MV-4-11 (cell line): ENCODE measurements around the gene SFXN1.
"Not testable (repeated sequence)": the region's sequence is repeated elsewhere in the genome, so short reads cannot be mapped to it uniquely, and the experiment has no call there.

Experiments
- DNase-seq: peaks from one replicate; lab custom pipeline; 2025; lab: John Stamatoyannopoulos, UW

Gene SFXN1

DNA sequence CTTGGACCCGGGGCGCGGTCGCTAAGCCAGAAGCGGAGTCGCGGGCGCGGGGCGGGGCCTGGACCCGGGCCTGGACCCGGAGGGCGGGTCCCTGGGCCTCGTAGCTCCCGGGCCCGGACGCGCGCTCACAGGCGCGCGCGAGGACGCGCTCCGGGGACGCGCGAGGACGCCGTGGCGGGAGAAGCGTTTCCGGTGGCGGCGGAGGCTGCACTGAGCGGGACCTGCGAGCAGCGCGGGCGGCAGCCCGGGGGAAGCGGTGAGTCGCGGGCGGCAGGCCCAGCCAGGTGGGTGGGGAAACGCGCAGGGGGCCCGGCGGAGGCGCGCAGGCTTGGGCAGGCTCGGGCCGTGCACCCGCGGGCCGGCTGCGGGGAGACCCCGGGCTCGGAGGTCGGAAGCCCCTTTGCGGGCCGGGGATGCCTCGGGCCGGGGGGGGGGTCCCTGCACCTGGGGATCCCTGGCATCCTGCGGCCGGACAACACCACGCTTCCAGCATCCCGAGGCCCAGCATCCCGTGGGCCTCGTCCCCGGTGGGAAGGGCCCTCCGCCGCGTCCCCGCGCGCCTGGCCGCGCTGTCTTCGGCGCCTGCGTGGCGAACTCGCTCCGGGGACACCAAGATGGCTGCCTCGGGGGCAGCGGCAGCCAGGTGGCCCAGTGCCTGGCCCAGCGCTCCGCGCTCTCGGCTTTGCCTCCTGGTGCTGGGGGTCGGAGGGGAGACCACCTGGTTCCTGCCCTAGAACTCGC lies at the start of gene SFXN1:
Gene SFXN1, plus strand, starts transcription at position 177 of the 741 bp plus-strand sequence. CDS start 13,544 bp downstream, outside the sequence.
- peak; percentile 58 for DNase-seq

DNA sequence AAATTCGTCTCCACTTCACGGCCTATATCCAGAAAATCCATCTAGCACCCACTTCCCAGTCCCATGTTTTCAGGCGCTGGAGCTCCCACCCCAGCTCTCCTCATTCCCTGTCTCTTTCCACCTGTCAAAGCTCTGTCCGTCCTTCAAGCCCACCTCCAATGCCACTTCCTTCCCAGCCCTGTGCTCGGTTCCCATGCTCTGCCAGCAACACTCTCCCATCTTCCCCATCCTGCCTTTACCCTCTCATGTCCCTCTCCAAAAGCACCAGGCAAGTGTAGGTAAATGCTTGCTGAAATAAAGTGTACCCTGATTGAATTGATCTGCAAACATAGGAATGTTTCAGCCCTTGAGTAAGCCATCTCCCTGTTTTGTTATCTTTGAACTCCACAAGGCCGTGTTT lies 43.6 kb upstream of the SFXN1 start:
- DNase-seq, result no peak

DNA sequence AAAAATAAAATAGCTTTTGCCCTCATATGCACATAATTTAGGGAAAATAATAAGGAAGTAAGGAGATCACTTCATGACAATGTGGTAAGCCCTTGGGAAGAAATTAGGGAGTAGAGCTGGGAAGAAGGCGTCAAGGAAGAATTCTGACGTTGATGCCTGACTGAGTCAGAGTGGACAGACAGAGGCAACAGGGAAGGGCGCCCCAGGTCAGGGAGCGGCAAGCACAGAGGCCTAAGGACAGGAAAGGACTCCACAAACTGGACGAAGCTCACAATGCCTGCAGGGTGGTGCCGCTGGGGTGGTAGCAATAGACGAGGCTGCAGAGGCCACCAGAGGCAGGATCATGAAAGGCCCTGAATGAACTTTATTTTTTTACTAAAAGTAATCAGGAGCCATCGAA lies 42.0 kb upstream of the SFXN1 start:
- DNase-seq, result no peak

DNA sequence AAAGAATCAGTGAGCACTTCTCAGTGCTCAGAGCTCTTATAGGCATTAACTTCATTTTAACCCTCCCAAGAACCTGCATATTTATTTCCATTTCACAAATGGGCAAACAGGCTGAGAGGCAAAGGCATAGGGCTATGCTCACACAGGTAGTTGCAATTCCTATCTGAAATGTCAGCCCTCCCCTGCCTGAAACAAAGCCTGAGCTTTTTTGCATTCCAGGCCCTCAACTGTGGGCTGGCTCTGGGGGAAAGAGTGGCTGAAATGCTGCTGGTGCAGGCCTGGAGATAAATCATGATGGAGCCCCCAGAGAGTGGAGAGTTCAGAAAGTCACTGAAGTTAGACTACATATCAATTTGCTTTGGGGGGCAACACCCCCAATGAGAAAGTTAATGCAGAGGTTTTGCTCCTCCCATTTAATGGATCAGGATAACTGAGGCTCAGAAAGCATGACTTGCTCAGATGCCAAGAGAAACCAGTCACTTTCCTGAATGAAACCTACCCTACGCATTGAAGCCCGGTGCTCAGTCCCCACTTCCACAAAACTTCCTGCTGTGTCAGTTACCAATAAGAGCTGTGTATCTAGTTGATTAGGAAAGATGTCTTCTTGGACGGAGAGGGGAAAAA lies 40.0 kb upstream of the SFXN1 start:
- DNase-seq, result no peak

GRCh38 chr5:175443514-175444059 lies 34.8 kb upstream of the SFXN1 start:
- DNase-seq, result no peak

- no peak for DNase-seq
These were observed 34.1 kb upstream of the SFXN1 start, which contains the start of gene DRD1 for GRCh38 chr5:175444060-175444904. DRD1 (minus strand) TSS chr5:175444182; CDS start chr5:175443099, 1,083 bp downstream.

DNA sequence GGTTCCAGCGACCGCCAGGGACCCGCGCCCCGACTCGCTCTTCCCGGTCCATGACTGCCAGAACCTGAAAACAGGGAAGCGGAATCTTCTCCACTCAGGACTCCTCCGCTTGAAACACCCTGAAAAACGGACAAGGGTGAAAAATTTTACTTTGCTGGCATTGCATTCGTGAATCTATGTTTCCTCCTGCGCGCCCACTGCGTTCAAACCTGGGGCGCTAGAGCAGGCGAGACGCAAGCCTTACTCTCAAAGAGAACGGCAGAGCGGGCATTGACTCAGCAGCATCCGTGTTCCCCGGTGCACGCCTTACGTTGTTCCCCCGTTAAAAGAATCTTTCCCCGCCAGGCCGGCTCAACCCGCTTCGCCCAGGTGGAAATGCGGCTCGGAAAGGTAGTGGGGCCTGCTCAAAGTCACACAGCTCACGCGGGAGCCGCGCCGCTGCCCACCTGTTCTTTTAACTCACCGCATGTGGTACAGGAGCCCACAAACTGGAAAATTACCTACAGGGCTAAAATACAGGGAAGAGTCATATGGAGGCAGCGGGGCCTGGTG lies 33.4 kb upstream of the SFXN1 start:
- DNase-seq, result no peak

GRCh38 chr5:175446378-175446777 lies 32.0 kb upstream of the SFXN1 start:
- DNase-seq, result not testable (repeated sequence)

DNA sequence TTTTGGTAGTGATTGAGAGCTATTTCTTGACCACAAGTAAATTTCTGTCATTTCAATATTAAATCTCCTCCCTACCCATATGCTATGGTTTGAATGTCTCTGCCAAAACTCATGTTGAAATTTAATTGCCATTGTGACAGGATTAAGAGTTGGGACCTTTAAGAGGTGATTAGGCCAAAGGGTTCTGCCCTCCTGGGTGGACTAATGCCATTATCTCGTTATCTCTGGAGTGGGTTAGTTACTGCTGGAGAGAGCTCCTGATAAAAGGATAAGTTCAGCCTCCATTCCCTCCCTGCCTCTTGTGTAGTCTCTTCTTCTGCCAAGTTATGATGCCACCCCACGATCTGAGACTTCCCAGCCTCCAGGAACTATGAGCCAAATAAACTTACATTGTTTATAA lies 30.8 kb upstream of the SFXN1 start:
- no peak for DNase-seq

GRCh38 chr5:175448276-175448675 lies 30.1 kb upstream of the SFXN1 start:
- DNase-seq, result no peak

DNA sequence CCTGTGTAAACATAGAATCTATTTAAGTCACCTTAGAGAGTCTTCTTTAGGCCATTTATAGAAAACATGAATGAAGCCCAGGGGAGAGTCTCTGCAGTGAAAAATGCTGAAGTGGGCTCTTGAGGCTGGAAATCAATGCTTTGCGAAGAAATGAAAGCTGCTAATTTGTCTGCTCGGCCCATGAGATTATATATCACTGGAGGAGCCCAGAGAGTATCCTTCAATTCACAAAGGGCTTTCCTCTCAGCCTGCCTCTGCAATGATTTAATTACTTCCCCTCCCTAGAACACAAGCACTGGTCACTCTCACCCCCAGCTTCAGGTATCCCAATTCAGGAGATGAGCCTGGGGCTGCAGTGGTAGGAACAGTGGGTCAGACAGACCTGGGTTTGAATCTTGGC lies 26.2 kb upstream of the SFXN1 start:
- no peak for DNase-seq

GRCh38 chr5:175454338-175454737 lies 24.0 kb upstream of the SFXN1 start:
- not testable (repeated sequence) for DNase-seq

- DNase-seq, result no peak
These were observed 22.1 kb upstream of the SFXN1 start for GRCh38 chr5:175456105-175456742.

DNA sequence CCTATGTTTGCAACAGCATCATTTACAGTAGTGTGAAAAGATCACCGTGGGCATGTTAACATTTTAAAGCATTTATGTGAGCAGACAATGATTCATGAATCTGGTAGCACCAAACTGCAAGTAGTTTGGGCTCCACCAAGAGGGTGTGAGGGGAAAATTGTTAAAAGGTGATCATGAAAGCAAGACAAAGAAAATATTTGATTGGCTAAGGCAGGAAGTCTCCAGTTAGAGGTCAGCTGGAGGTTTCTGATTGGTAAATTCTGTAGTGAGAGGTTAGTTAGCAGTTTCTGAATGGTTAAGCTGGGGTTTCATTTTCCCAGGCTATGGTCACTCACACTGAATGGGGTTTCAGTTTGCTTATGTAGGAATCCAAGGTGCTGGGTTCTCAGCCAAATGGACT lies 20.9 kb upstream of the SFXN1 start:
- DNase-seq, result no peak

DNA sequence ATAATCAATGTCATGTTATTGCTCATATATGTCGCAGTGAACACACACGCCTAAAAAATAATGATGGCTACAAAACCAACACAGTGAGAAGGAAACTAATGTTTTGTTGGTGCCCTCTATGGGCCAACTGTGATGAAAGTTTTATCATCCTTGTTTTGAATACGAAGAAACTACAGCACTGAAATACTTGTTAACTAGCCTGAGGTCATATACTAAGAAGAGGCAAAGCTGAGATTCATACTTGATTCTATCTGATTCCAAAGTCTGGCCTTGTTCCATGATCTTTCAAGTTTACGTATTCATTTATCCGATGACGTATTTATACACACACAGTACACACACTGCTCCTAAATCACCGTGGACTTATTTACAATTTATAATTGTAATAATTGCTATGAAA lies 18.2 kb upstream of the SFXN1 start:
- DNase-seq, result peak; percentile 6

DNA sequence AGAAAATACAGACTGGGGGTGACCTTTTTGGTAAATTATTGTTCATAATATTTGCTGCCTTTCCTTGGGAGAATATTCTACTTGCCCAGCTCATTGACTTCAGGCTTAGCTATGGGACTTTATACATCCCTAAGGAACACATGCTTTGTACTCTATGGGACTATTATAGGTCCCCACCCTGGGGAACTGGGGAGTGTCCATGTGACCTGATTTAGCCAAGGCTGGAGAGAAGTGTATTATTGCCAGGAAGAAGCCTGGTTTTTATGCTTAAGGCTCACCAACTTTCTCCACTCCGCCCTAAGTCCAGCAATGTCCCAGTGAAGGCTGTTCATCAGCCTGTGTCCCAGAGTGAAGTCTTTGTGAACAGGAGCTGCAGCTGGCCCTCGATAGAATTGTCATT lies 17.8 kb upstream of the SFXN1 start:
- DNase-seq, result no peak

DNA sequence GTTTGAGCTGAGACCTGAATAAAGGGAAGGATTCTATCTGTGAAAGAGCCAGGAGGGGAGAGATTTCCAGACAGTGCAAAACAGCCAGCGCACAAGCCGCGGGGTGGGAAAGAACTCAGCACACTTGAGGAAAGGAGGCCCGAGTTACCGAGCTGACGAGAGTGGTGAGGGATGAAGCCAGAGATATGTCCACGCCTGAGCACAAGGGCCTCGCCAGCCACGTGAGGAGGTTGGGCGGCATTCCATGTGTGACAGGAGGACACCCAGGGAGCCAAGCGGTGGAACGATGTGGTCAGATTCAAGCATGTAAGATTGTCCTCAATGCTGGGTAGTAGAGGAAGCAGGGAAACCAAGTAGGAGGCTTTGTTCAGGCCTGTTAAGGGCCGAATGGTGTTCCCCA lies 17.0 kb upstream of the SFXN1 start:
- DNase-seq, result no peak

- DNase-seq, result no peak
These were observed 14.7 kb upstream of the SFXN1 start for GRCh38 chr5:175463641-175464040.

- peak; percentile 2 for DNase-seq
These were observed 14.1 kb upstream of the SFXN1 start for GRCh38 chr5:175464074-175464941.

GRCh38 chr5:175464942-175465233 lies 13.5 kb upstream of the SFXN1 start:
- DNase-seq, result no peak

GRCh38 chr5:175465282-175465681 lies 13.1 kb upstream of the SFXN1 start:
- no peak for DNase-seq
